Stimulated activated CD4-positive, alpha-beta T cell treated with anti-CD3 and anti-CD28 coated beads, Interleukin-15, amount 100 ng/mL, for 48 hours (primary cell): ENCODE results near the gene ARID3B.
"Not testable (repeated sequence)": the region's sequence is repeated elsewhere in the genome, so short reads cannot be mapped to it uniquely, and the experiment has no call there.

Source experiments
- DNase-seq, 2 donors: peaks; one replicate each; pipeline ENCODE4 v3.0.0-alpha.2; 2020; ENCODE audit warnings: low read depth in 2 of 2

ARID3B gene

GRCh38 chr15:74620636-74621545 is 79.9 kb downstream of the ARID3B start:
- DNase-seq = peak; percentile 63 to 70

GRCh38 chr15:74621546-74621920 is 80.5 kb downstream of the ARID3B start:
- no peak for DNase-seq

DNA sequence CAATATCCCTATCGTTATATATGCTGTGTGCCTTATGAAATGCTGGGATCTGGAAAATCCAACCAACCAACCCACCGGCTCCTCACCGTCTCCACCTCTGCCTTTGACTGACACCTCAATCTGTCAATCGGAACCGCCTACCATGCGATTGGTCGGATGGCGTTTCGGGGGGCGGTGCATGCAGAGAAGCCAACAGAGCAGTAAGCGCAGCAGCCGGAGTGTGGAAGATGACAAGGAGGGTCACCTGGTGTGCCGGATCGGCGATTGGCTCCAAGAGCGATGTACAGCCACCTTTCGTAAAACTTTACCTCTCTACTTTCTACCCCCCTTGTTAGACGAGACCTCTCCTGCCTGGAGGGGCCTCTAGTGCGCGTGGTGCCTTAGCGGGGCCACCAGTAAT is 80.9 kb downstream of the ARID3B start:
- no peak for DNase-seq

DNA sequence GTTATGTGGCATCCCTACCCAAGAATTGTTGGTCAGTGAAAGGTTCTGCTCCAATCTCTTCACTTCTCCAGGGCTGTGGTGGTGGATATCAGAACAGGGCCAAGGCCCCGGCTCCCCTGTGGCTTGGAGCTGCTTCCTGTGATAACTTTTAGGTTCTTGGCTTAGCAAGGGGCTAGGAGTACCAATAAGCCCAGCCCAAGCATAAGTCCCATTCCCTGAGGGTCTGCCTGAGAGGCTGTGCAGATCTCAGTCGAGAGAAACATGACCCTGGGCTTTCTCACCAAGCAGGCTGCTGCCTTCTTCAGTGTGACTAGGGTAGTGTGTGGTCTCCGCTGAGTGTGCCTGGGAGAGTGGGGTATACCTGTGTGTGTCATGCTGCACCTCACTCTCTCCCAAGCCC is 81.7 kb downstream of the ARID3B start:
- DNase-seq = no peak

- DNase-seq = no peak
These were observed 83.1 kb downstream of the ARID3B start for GRCh38 chr15:74624020-74624602.

- no peak for DNase-seq
These were observed 84.7 kb downstream of the ARID3B start for GRCh38 chr15:74625693-74626092.

DNA sequence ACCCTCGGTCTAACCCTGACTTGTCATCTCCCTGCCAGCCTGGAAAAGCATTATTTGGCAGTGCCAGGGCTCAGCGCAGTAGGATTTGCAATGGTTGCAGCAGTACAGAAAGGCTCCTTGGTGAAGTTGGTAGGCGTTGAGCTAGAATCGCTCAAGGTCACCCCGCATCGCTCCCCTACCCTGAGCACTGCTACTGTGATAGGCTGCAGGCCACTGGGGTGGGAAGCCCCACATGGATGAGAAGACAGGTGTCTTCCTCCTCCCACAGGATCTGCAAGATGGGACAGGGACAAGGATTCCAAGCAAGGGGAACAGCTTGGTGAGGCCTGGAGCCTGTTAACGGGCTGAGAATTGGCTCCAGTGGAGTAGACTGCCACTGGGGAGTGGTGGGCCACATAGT is 85.3 kb downstream of the ARID3B start:
- DNase-seq = no peak

- no peak for DNase-seq
These were observed 86.0 kb downstream of the ARID3B start for GRCh38 chr15:74626752-74627692.

- no peak for DNase-seq
These were observed 86.7 kb downstream of the ARID3B start for GRCh38 chr15:74627766-74628165.

- no peak for DNase-seq
These were observed 87.2 kb downstream of the ARID3B start for GRCh38 chr15:74628199-74628598.

DNA sequence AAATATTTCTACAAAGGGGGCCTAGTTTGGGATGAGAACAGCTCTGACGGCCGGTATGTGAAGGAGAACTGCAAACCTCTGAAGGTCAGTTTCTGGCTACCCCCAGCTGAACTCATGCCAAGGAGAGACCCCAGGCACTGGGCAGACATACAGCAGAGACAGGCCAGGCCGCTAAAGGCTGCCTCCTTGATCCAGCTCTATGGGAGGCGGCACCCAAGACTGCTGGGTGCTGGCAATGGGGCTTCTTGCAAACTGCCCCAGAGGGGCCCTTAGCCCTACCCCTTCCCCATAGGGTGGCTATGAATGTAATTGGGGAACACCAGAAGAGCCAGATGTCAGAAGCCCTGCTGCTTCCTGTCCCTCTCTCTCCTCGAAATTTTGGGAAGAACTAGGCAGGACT is 87.9 kb downstream of the ARID3B start:
- no peak for DNase-seq

DNA sequence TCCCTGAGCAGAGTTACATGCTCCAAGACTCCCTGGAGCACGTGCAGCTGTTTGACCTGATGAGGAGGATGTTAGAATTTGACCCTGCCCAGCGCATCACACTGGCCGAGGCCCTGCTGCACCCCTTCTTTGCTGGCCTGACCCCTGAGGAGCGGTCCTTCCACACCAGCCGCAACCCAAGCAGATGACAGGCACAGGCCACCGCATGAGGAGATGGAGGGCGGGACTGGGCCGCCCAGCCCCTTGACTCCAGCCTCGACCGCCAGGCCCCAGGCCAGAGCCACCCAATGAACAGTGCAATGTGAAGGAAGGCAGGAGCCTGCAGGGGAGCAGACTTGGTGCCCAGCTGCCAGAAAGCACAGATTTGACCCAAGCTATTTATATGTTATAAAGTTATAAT is 88.7 kb downstream of the ARID3B start:
- DNase-seq = not testable (repeated sequence)

- no peak for DNase-seq
These were observed 89.5 kb downstream of the ARID3B start for GRCh38 chr15:74630284-74631086.

DNA sequence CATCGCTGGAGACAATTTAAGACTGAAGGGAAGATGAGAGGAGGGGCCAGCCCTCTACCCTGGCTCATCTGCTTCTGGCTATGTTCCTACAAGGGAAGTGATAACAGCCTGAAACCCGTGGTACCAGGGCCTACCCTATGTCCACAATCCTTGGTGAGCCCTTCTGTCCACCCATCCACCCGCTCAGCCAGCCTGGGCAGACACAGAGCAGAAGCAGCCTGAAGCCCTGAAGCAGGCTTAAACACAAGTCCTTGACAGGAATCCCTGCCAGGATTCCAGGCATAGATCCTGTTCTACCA is 90.0 kb downstream of the ARID3B start:
- DNase-seq = no peak

DNA sequence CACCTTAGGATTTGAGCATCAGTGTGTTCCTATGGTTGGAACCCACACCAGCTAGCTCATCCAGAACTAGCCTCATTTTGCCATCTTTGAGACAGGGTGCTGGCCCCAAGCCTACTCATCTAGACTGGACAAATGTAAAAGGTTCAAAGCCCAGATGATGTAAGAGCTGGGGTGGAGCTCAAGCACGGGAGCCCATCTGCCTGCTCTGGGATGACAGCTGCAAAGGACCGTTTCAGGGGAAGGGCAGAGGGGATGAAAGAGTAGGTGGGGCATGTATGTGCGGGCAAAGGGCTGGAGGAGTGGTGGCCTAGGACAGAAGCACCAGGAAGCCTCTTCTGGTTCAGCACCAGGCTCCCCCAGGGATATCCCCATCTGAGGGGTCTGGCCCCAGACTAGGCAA is 90.4 kb downstream of the ARID3B start:
- DNase-seq = no peak

DNA sequence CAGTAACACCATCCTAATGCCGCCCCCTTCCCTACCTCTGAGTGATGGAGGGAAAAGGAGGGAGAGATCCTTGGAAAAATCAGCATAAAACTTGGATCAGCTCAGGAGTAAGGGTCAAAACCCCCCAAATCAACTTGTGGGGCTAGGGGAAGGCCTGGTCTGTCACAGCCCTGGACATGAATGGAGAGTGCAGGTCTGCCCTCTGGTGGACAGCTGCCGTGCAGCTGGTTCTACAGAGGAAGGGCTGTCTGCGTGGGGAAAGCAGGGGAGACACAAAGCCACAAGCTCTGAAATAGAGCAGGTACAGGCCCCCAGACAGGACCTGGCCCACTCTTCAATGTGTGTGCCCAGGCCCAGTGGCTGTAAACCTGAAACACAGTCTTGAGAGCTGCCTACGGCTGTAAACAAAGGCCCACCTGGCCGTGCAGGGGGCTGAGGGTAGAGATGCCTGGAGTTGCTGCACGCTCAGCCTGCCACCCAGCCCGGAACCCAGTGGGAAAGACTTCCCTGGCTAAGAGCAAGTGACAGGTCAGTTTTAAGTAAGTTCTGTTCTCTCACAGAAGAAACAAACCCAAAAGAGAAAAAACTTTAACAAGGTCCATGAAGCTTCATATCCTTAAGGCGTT is 91.0 kb downstream of the ARID3B start:
- peak in 1 of 2 donors; percentile 45 for DNase-seq

DNA sequence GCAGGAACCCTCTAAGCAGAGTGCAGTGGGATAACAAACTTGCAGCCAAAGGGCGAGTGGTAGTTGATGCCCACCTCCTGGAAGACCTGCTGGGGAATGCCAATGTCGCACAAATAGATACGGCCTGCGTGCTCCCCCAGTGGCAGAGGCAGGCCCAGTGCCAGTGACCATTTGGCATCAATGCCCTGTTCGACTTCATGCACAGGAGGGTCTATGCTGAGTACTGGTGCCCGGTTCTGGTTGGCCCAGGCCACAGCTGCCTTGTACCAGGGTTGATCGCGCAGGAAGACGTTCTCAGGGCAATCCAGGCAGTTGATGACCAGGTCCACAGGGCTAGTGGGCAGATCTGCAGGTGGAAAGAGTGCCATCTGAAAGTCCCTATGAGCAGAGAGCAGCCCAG is 91.6 kb downstream of the ARID3B start:
- DNase-seq = no peak

- no peak for DNase-seq
These were observed 92.8 kb downstream of the ARID3B start for GRCh38 chr15:74633781-74634180.

- peak; percentile 43 to 58 for DNase-seq
These were observed 94.2 kb downstream of the ARID3B start for GRCh38 chr15:74635228-74635627.

DNA sequence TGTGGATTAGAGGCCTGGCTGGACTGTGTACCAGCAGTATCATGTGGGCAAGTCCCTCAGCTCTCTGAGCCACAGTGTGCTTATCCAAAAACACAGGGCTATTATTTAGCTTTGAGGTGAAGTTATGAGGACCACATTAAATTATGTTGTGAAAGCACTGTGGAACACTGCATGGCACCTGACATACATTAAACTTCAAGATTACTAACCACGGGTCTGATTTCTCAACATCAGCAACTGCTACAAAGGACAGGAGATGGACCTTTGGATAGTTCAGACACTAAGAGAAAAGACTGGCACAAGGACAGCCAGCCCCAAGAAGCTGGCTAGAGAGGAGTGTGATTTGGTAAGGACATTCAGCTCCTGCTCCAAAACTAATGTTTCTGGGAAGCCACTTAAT is 96.0 kb downstream of the ARID3B start:
- DNase-seq = no peak

DNA sequence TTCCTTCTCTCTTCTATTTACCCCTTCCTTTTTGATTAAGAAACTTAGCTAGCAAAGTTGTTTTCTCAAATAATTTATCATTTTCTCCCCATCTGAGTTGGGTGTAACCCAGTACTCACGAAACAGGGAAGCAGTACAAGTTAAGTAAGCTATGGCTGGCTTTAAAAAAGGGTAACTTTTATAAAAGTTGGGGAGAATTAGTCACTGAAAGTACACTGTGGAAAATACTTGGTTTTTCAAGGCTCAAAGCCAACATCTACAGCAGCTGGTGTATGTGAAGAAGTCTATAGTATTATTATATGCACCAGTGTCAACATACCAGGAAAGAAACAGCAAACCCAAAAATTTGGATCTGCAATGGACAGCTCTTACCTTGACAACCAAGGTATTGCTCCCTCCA is 100.1 kb downstream of the ARID3B start:
- DNase-seq = no peak
